ENCODE data around the gene PPT2. TPM values are rescaled to one million over a fixed set of nuclear protein-coding genes. Genes with fewer than 3 reads are reported as not detected.
A peak's percentile ranks its signal among the peaks of the same experiment; 100 is the strongest.
"Not testable (repeated sequence)": the region's sequence is repeated elsewhere in the genome, so short reads cannot be mapped to it uniquely, and the experiment has no call there.

PPT2 gene
- total RNA-seq, 1 experiment from 2014 or later = 14.4 TPM

DNA sequence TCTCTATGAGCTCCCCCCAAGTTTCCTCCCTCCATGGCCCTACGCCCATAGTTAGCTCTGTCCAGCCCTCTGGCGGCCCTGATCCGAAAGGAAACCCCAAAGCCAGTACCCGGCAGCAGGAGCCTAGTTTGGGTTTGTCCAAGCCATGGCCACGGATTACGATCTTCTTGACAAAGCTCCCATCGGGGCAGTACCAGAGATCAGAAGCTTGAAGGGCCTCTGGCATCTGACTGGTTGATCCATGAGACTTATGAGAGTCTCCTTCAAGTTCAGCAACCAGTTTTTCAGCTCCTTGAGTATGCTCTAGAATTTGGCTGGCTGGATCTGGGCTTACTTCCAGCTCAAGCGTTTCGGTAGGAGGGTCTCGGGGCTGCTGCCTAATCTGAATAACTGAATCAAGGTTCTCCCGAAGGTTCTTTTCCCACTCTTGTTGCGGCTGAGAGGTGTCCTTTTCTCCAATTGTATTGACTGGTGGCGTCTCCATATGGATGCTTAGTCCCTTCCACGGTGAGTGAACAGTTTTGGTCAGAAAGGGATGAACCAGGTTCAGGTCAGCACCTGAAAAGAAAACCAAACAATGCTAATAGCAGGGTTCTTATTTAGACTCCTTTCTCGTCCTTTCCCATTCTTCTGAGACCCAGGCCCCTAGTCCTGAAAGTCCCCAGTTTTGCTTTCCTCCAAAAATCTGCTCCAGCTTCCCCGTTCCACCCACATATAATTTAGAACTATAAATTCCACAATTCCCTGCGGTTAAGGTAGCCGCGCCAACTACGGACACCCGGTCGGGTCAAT is 24.4 kb upstream of the PPT2 start:
- Histone ChIP-seq H3K36me3 (ENCODE audit: insufficient read depth, low read length) (no peaks in the 10 kb centered on the region; the same call in 1 of the 2 replicates), H3K4me1 (ENCODE audit: low read length) (peaks cover 30% of the 10 kb centered on the region), H3K4me2 (ENCODE audit: low read depth, low read length, poor library complexity, severe bottlenecking) (peak overlapping the region; percentile 76), H3K4me3 (ENCODE audit: low read length) (peak overlapping the region; percentile 99), H3K79me2 (ENCODE audit: low read length) (peaks cover 41% of the 10 kb centered on the region), H2AFZ (ENCODE audit: low read length) (peak overlapping the region; percentile 36; the same call in 1 of the 2 replicates), H3K9me3 (ENCODE audit: low read length) (no peaks in the 10 kb centered on the region), H4K20me1 (ENCODE audit: insufficient read depth, low read depth, low read length) (no peaks in the 10 kb centered on the region), H3K9ac (ENCODE audit: low read length) (peak overlapping the region; percentile 78), H3K27ac (ENCODE audit: low read length) (no peak overlapping the region), H3K9me2 (replicated peaks; ENCODE audit: insufficient read depth, low read length) (no peaks in the 10 kb centered on the region), H3K27me3 (ENCODE audit: low read length) (no peaks in the 10 kb centered on the region)
- no peak for DNase-seq

DNA sequence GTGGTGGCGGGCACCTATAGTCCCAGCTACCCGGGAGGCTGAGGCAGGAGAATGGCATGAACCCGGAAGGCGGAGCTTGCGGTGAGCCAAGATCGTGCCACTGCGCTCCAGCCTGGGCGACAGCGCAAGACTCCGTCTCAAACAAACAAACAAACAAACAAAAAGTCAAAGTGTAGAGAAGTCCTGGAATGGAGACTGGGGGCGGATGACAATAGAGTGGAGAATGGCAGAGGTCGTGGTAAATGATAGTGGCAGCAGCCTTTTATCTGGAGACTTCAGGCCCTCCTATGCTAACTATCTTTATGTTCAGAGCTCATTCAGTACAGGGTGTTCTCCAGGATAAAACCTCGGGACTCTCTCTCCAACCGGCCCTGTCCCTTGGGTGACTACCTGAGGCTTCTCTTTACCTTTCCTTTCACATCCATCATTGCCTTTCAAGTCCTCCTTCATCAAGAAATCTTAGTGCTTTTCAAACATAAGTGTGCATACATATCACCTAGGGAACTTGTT is 22.4 kb upstream of the PPT2 start:
- Histone ChIP-seq H3K9me2 (replicated peaks; ENCODE audit: insufficient read depth, low read length) (no peaks in the 10 kb centered on the region), H3K4me3 (ENCODE audit: low read length) (no peak overlapping the region), H3K36me3 (ENCODE audit: insufficient read depth, low read length) (no peaks in the 10 kb centered on the region), H2AFZ (ENCODE audit: low read length) (no peak overlapping the region), H4K20me1 (ENCODE audit: insufficient read depth, low read depth, low read length) (no peaks in the 10 kb centered on the region), H3K27ac (ENCODE audit: low read length) (no peak overlapping the region), H3K4me1 (ENCODE audit: low read length) (peaks cover 23% of the 10 kb centered on the region), H3K27me3 (ENCODE audit: low read length) (no peaks in the 10 kb centered on the region), H3K9ac (ENCODE audit: low read length) (no peak overlapping the region), H3K9me3 (ENCODE audit: low read length) (no peaks in the 10 kb centered on the region), H3K79me2 (ENCODE audit: low read length) (peaks cover 31% of the 10 kb centered on the region), H3K4me2 (ENCODE audit: low read depth, low read length, poor library complexity, severe bottlenecking) (no peak overlapping the region)
- no peak for DNase-seq

DNA sequence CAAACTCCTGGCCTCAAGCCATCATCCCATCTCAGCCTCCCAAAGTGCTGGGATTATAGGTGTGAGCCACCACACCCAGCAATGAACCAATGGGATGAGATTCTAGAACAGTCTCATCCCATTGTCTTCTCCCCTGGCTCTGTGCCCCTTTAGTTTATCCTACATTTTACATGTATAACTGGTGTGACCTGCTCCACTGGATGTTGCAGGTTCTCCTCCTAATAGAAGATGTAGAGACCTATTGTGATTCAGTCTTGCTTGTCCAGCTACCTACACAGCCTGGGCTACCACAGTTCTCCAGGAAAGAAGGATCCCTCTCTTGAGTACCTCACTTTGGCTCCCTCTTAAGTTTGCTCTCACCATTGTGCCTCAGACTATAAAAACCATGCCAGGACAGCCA is 21.8 kb upstream of the PPT2 start:
- H3K79me2 ChIP-seq (ENCODE audit: low read length) = peaks cover 25% of the 10 kb centered on the region
- DNase-seq = no peak
- no peak overlapping the region for H3K27ac ChIP-seq (ENCODE audit: low read length)
- H3K9ac ChIP-seq (ENCODE audit: low read length) = no peak overlapping the region
- H3K36me3 ChIP-seq (ENCODE audit: insufficient read depth, low read length) = no peaks in the 10 kb centered on the region
- H3K4me3 ChIP-seq (ENCODE audit: low read length) = no peak overlapping the region
- no peak overlapping the region for H3K4me2 ChIP-seq (ENCODE audit: low read depth, low read length, poor library complexity, severe bottlenecking)
- H2AFZ ChIP-seq (ENCODE audit: low read length) = no peak overlapping the region
- H3K9me3 ChIP-seq (ENCODE audit: low read length) = no peaks in the 10 kb centered on the region
- H3K27me3 ChIP-seq (ENCODE audit: low read length) = no peaks in the 10 kb centered on the region
- no peaks in the 10 kb centered on the region for H3K9me2 ChIP-seq (replicated peaks; ENCODE audit: insufficient read depth, low read length)
- peaks cover 17% of the 10 kb centered on the region for H3K4me1 ChIP-seq (ENCODE audit: low read length)
- H4K20me1 ChIP-seq (ENCODE audit: insufficient read depth, low read depth, low read length) = no peaks in the 10 kb centered on the region

DNA sequence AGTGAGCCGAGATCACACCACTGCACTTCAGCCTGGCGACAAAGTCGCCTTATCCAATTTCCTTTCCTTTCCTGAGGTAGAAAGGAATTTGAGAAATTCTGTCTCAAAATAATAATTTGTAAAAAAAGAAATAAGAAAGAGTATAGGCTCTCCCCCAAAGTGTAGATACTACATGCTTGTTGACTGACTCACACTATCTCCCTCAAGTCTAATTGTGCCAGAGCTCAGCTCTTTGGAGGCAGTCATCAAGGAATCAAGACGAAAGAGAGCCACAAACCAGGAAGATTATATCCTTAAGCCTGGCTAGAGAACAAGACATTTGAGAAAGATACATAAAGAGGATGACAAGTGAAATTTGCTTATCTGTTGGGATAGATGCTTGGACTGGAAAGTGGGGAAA is 20.2 kb upstream of the PPT2 start:
- H3K4me2 ChIP-seq (ENCODE audit: low read depth, low read length, poor library complexity, severe bottlenecking) = no peak overlapping the region
- H4K20me1 ChIP-seq (ENCODE audit: insufficient read depth, low read depth, low read length) = no peaks in the 10 kb centered on the region
- peaks cover 9% of the 10 kb centered on the region for H3K4me1 ChIP-seq (ENCODE audit: low read length)
- H3K4me3 ChIP-seq (ENCODE audit: low read length) = no peak overlapping the region
- H3K9me2 ChIP-seq (replicated peaks; ENCODE audit: insufficient read depth, low read length) = no peaks in the 10 kb centered on the region
- H3K36me3 ChIP-seq (ENCODE audit: insufficient read depth, low read length) = no peaks in the 10 kb centered on the region
- H3K9me3 ChIP-seq (ENCODE audit: low read length) = no peaks in the 10 kb centered on the region
- no peaks in the 10 kb centered on the region for H3K27me3 ChIP-seq (ENCODE audit: low read length)
- no peak for DNase-seq
- H3K9ac ChIP-seq (ENCODE audit: low read length) = no peak overlapping the region
- H2AFZ ChIP-seq (ENCODE audit: low read length) = no peak overlapping the region
- H3K27ac ChIP-seq (ENCODE audit: low read length) = no peak overlapping the region
- peaks cover 11% of the 10 kb centered on the region for H3K79me2 ChIP-seq (ENCODE audit: low read length)

DNA sequence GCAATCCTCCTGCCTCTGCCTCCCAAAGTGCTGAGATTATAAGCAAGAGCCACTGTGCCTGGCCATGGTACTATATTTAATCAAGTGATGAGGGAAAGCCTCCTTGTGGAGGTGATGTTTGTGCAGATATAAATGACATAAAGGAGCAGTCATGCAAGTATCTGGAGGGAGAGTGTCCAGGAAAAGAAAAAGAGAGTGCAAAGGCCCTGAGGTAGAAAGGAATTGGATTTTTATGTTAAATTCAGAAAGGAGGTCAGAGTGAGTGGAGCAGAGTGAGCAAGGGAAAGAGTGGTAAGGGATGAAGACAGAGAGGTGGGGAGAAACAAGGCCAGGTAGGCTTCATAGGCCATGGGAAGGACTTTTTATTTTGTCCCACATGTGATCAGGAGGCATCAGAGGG is 16.5 kb upstream of the PPT2 start:
- Histone ChIP-seq H3K9ac (ENCODE audit: low read length) (no peak overlapping the region), H3K9me3 (ENCODE audit: low read length) (no peaks in the 10 kb centered on the region), H4K20me1 (ENCODE audit: insufficient read depth, low read depth, low read length) (no peaks in the 10 kb centered on the region), H3K27me3 (ENCODE audit: low read length) (no peaks in the 10 kb centered on the region), H3K79me2 (ENCODE audit: low read length) (no peaks in the 10 kb centered on the region), H2AFZ (ENCODE audit: low read length) (no peak overlapping the region), H3K9me2 (replicated peaks; ENCODE audit: insufficient read depth, low read length) (no peaks in the 10 kb centered on the region), H3K4me2 (ENCODE audit: low read depth, low read length, poor library complexity, severe bottlenecking) (no peak overlapping the region), H3K36me3 (ENCODE audit: insufficient read depth, low read length) (no peaks in the 10 kb centered on the region), H3K4me3 (ENCODE audit: low read length) (no peak overlapping the region), H3K4me1 (ENCODE audit: low read length) (no peaks in the 10 kb centered on the region), H3K27ac (ENCODE audit: low read length) (no peak overlapping the region)
- no peak for DNase-seq

DNA sequence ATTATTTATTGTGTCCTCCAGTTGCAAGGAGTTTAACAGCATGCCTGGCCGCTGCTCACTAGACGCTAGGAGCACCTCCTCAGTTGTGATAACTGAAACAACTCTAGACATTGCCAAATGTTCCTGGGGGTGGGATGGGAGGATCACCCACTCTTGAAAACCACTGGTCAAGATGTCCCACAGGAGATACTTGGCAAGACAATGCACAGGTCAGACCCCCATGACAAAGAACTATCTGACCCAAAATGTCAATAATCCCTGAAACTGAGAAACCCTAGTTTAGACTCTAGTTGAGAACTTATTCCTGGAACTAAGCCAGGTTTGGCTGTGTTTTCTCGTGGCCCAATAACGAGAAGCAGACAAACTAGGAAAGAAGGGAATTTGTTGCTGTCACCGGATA is 14.4 kb upstream of the PPT2 start:
- H3K4me1 ChIP-seq (ENCODE audit: low read length) = no peaks in the 10 kb centered on the region
- H3K9ac ChIP-seq (ENCODE audit: low read length) = no peak overlapping the region
- no peaks in the 10 kb centered on the region for H3K9me3 ChIP-seq (ENCODE audit: low read length)
- H3K36me3 ChIP-seq (ENCODE audit: insufficient read depth, low read length) = no peaks in the 10 kb centered on the region
- H4K20me1 ChIP-seq (ENCODE audit: insufficient read depth, low read depth, low read length) = no peaks in the 10 kb centered on the region
- no peaks in the 10 kb centered on the region for H3K27me3 ChIP-seq (ENCODE audit: low read length)
- H3K9me2 ChIP-seq (replicated peaks; ENCODE audit: insufficient read depth, low read length) = no peaks in the 10 kb centered on the region
- no peak overlapping the region for H3K4me3 ChIP-seq (ENCODE audit: low read length)
- no peak overlapping the region for H2AFZ ChIP-seq (ENCODE audit: low read length)
- no peak for DNase-seq
- no peak overlapping the region for H3K4me2 ChIP-seq (ENCODE audit: low read depth, low read length, poor library complexity, severe bottlenecking)
- H3K27ac ChIP-seq (ENCODE audit: low read length) = no peak overlapping the region
- H3K79me2 ChIP-seq (ENCODE audit: low read length) = no peaks in the 10 kb centered on the region

DNA sequence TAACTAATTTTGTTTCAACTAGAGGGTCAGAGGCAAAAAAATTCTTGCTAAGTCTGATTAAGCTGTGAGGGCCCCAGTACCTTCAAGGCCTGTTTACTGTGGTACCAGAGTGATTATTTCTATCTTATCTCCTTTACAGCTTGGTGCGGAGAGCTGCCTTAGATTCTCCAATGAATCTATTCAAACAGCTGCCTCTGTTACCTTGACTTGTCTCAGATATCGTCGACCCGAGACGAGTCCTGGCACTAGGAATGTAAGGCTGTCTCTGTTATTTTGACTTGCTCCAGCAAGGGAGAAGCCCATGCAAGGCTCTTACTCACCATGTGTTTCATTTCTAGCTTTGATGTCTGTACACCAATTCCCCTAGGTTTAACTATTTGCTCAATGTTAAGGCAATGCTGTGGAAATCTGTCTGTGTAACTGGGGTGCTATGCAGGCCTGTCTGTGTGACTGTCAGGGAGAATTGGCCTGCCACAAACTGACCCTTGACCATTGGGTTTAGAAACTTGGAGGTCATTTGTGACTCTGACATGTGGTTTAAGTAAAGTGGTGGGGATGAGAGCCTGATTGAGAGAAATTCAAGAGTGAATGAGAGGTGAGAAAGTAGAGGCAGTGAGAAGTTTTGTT is 13.4 kb upstream of the PPT2 start:
- Histone ChIP-seq H3K4me2 (ENCODE audit: low read depth, low read length, poor library complexity, severe bottlenecking) (no peak overlapping the region), H3K27ac (ENCODE audit: low read length) (no peak overlapping the region), H3K9ac (ENCODE audit: low read length) (no peak overlapping the region), H3K4me1 (ENCODE audit: low read length) (no peaks in the 10 kb centered on the region), H2AFZ (ENCODE audit: low read length) (no peak overlapping the region), H3K36me3 (ENCODE audit: insufficient read depth, low read length) (no peaks in the 10 kb centered on the region), H3K79me2 (ENCODE audit: low read length) (no peaks in the 10 kb centered on the region), H4K20me1 (ENCODE audit: insufficient read depth, low read depth, low read length) (no peaks in the 10 kb centered on the region), H3K27me3 (ENCODE audit: low read length) (no peaks in the 10 kb centered on the region), H3K9me3 (ENCODE audit: low read length) (no peaks in the 10 kb centered on the region), H3K9me2 (replicated peaks; ENCODE audit: insufficient read depth, low read length) (no peaks in the 10 kb centered on the region), H3K4me3 (ENCODE audit: low read length) (no peak overlapping the region)
- DNase-seq = no peak

DNA sequence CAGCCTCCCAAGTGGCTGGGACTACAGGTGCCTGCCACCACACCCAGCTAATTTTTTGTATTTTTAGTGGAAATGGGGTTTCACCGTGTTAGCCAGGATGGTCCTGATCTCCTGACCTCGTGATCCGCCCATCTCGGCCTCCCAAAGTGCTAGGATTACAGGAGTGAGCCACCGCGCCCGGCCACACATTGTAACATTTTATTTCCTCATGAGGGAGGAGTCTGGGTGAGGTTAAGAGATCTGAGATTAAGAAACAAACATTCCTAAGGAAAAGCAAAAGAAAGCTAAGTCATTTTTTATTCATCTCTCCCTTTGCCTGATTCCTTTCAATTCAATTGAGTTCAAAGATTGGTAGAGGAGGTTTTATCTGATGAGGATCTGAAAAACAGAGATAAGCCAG is 9.7 kb upstream of the PPT2 start:
- H4K20me1 ChIP-seq (ENCODE audit: insufficient read depth, low read depth, low read length); H2AFZ ChIP-seq (ENCODE audit: low read length); H3K4me2 ChIP-seq (ENCODE audit: low read depth, low read length, poor library complexity, severe bottlenecking); H3K9me3 ChIP-seq (ENCODE audit: low read length); H3K79me2 ChIP-seq (ENCODE audit: low read length); H3K27me3 ChIP-seq (ENCODE audit: low read length); H3K36me3 ChIP-seq (ENCODE audit: insufficient read depth, low read length); H3K9me2 ChIP-seq (replicated peaks; ENCODE audit: insufficient read depth, low read length); H3K4me3 ChIP-seq (ENCODE audit: low read length); H3K4me1 ChIP-seq (ENCODE audit: low read length); H3K27ac ChIP-seq (ENCODE audit: low read length); DNase-seq; H3K9ac ChIP-seq (ENCODE audit: low read length): not testable (repeated sequence)
